ACC112 (cell line): ENCODE data around the gene CDK3.
"Not testable (repeated sequence)": the region's sequence is repeated elsewhere in the genome, so short reads cannot be mapped to it uniquely, and the experiment has no call there.

ENCODE experiments used
- H2AFZ ChIP-seq: fragments of 200-600 bp; sonication (generic); one replicate; pipeline ENCODE4 v1.6.0; 2017; ENCODE audit warnings: antibody characterized with exemption, low read length; ENCODE audit not compliant: unreplicated experiment
- H3K27ac ChIP-seq: fragments of 200-600 bp; sonication (generic); 2 replicates; pipeline ENCODE4 v1.5.1; 2014; ENCODE audit warnings: low read depth, mild to moderate bottlenecking, antibody characterized with exemption, low read length, moderate library complexity
- H3K27me3 ChIP-seq: fragments of 200-600 bp; sonication (generic); 2 replicates; pipeline ENCODE4 v1.6.1; 2014; ENCODE audit warnings: mild to moderate bottlenecking, antibody characterized with exemption, low read length, moderate library complexity, mixed read lengths; ENCODE audit not compliant: insufficient read depth
- H3K36me3 ChIP-seq: fragments of 200-600 bp; sonication (generic); 2 replicates; pipeline ENCODE4 v1.6.1; 2016; ENCODE audit warnings: mild to moderate bottlenecking, antibody characterized with exemption, low read length, moderate library complexity, mixed read lengths; ENCODE audit not compliant: insufficient read depth
- H3K4me1 ChIP-seq: fragments of 200-600 bp; sonication (generic); one replicate; pipeline ENCODE4 v1.6.1; 2016; ENCODE audit warnings: low read length, mixed read lengths; ENCODE audit not compliant: insufficient read depth, unreplicated experiment, control insufficient read depth
- H3K4me3 ChIP-seq: fragments of 200-600 bp; sonication (generic); 2 replicates; pipeline ENCODE4 v1.5.1; 2014; ENCODE audit warnings: mild to moderate bottlenecking, low read depth, low read length
- H3K79me2 ChIP-seq: fragments of 200-600 bp; sonication (generic); one replicate; pipeline ENCODE4 v1.6.0; 2016; ENCODE audit warnings: low read length; ENCODE audit not compliant: control insufficient read depth, unreplicated experiment, insufficient read depth

CDK3 gene

GRCh38 chr17:76027159-76027839, 26.6 kb downstream of the CDK3 start, which contains the start of gene EVPL:
EVPL (minus strand) TSS chr17:76027306; CDS start chr17:76027198, 108 bp downstream.
- Histone ChIP-seq H3K4me1 (peaks cover 5% of the 10 kb centered on the region), H3K27ac (no peak within 1 kb of the TSS), H2AFZ (no peak within 1 kb of the TSS), H3K27me3 (no peaks in the 10 kb centered on the region), H3K36me3 (no peaks in the 10 kb centered on the region), H3K79me2 (no peaks in the 10 kb centered on the region), H3K4me3 (no peak within 1 kb of the TSS)

GRCh38 chr17:76032073-76032779, 31.6 kb downstream of the CDK3 start:
- no peaks in the 10 kb centered on the region for H3K79me2 ChIP-seq
- H3K4me1 ChIP-seq: peaks cover 5% of the 10 kb centered on the region
- no peak overlapping the region for H3K4me3 ChIP-seq
- H3K27me3 ChIP-seq: no peaks in the 10 kb centered on the region
- no peaks in the 10 kb centered on the region for H3K36me3 ChIP-seq
- H2AFZ ChIP-seq: no peak overlapping the region
- H3K27ac ChIP-seq: no peak overlapping the region

DNA sequence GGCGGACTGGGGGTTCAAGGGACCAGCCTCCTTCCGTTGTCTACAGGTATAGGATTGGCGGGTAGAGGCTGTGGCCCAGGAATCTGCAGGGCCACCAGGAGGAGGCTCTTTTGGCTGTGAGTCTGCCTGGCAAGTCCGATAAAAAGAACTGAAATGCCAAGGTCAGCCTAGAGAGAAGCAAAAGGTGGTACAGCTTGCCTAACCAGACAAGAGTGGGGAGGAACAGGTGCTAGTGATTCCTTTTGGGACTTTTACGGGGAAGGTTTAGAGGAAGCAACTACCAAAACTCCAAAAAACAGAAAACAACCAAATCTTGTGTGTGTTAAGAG, 32.1 kb downstream of the CDK3 start:
- Histone ChIP-seq H2AFZ (no peak overlapping the region), H3K79me2 (no peaks in the 10 kb centered on the region), H3K4me1 (peaks cover 5% of the 10 kb centered on the region), H3K27ac (no peak overlapping the region), H3K4me3 (no peak overlapping the region), H3K27me3 (no peaks in the 10 kb centered on the region), H3K36me3 (no peaks in the 10 kb centered on the region)

- no peak overlapping the region for H3K27ac ChIP-seq
- no peaks in the 10 kb centered on the region for H3K27me3 ChIP-seq
- no peak overlapping the region for H2AFZ ChIP-seq
- no peaks in the 10 kb centered on the region for H3K79me2 ChIP-seq
- no peaks in the 10 kb centered on the region for H3K36me3 ChIP-seq
- no peak overlapping the region for H3K4me3 ChIP-seq
- peaks cover 5% of the 10 kb centered on the region for H3K4me1 ChIP-seq
These were observed 32.5 kb downstream of the CDK3 start for GRCh38 chr17:76033139-76033538.

DNA sequence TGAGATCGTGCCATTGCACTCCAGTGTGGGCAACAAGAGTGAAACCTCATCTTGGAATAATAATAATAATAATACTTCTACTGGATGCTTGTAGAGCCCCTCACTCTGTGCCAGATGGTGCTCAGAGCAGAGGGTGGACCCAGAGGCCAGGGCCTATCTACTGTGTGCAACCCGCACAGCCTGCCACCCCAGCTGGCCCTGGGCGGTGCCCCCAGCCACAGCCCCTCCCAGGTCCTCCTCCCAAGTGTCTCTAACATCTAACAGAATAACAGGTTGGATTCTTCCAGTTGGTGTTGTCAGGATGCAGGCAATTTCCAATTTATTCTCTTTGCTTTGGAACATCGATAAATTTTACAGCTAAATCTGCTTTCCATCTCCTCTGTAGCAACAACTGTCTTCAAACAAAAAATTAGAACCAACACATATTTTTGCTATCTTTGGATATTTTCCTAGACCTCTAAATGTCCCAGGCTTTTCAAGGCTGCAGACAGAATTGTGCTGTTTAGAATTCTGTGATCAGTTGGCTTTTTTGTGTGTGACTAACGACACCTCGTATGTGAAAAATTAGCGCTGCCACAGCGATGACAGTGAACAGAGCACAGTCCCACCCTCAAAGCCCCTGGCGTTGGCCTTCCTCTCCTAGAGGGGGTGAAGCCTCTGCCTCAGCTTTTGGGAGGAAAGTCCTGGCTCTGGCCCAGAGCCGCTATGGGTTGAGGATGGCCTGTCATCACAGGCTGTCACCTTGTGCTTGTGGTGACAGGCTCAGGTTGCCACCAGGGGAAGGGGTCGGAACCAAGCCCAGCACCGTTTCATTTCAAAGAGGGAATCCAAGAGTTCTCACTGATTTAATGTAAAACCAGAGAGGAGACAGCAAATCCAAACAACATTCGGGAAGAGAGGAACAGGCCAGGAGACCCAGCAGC, 34.0 kb downstream of the CDK3 start:
- H3K27me3 ChIP-seq: no peaks in the 10 kb centered on the region
- H2AFZ ChIP-seq: no peak overlapping the region
- no peak overlapping the region for H3K27ac ChIP-seq
- no peak overlapping the region for H3K4me3 ChIP-seq
- no peaks in the 10 kb centered on the region for H3K79me2 ChIP-seq
- H3K36me3 ChIP-seq: peaks cover 8% of the 10 kb centered on the region
- peaks cover under 1% of the 10 kb centered on the region for H3K4me1 ChIP-seq

DNA sequence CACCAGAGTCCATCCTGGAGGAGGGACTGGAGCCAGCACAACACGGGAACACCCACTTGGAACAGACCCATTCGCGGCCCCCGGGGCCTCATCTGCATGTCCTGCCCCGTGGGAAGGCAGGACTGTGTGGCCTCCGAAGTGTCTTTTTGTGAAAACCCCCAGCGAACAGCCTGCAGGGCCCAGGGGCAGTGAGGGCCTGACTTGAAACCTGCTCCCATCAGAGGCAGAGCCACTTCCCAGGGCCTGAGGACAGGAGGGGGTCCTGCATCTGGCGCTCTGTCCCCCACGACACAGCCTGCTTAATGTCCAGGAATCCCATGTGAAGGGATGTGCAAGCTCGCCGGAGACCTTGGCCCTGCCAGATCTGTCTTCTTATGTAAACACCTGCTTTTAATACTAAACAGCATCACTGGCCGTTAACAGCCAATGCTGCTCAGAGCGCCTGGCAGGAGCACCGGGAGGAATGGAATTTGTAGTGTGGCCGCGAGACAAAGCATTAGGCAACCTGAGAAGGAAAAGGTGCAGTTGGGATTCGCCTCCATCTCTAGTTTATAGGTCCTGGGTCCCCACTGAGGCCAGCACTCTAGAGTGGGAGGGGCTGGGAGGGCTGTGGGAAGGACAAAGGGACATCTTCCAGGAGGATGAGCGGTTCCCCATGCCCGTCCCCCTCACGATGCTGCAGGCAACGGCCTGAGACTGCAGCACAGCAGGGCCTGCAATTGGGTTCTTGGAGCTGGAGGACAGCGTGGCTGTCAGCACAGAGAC, 36.0 kb downstream of the CDK3 start:
- Histone ChIP-seq H3K27me3 (no peaks in the 10 kb centered on the region), H3K4me3 (no peak overlapping the region), H3K79me2 (no peaks in the 10 kb centered on the region), H2AFZ (no peak overlapping the region), H3K4me1 (no peaks in the 10 kb centered on the region), H3K27ac (no peak overlapping the region), H3K36me3 (peaks cover 12% of the 10 kb centered on the region)

- Histone ChIP-seq H3K4me1 (no peaks in the 10 kb centered on the region), H3K36me3 (peaks cover 13% of the 10 kb centered on the region)
These were observed 37.4 kb downstream of the CDK3 start for GRCh38 chr17:76038050-76038449.

DNA sequence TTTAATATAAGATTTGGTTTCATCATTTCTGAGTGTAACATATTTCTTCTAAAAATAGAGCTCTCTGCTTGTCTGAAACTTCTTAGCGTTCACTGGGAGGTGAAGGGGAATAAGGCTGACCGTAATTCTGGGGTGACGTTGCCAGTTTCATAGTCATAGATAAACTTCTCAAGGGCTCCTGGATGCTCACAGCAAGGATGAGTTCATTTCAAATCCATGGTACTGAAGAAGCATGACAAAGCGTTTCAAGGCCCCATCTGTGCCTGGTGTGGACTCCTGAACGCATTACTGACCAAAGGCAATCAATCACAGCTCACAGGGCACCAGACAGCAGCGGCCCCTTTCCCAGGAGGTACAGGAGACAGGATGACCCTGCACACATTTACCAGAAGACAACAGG, 38.5 kb downstream of the CDK3 start:
- Histone ChIP-seq H3K4me3 (no peak overlapping the region), H3K27me3 (no peaks in the 10 kb centered on the region), H2AFZ (no peak overlapping the region), H3K27ac (no peak overlapping the region), H3K4me1 (no peaks in the 10 kb centered on the region), H3K36me3 (peaks cover 23% of the 10 kb centered on the region), H3K79me2 (no peaks in the 10 kb centered on the region)

More at GRCh38 chr17:76038050-76038449, 37.4 kb downstream of the CDK3 start:
- H3K27me3 ChIP-seq: no peaks in the 10 kb centered on the region
- no peak overlapping the region for H3K27ac ChIP-seq
- no peak overlapping the region for H3K4me3 ChIP-seq
- no peaks in the 10 kb centered on the region for H3K79me2 ChIP-seq
- H2AFZ ChIP-seq: no peak overlapping the region

GRCh38 chr17:76040376-76040775, 39.7 kb downstream of the CDK3 start:
- Histone ChIP-seq H3K79me2 (no peaks in the 10 kb centered on the region), H3K27me3 (no peaks in the 10 kb centered on the region), H2AFZ (no peak overlapping the region), H3K27ac (no peak overlapping the region), H3K4me1 (no peaks in the 10 kb centered on the region), H3K36me3 (peaks cover 27% of the 10 kb centered on the region), H3K4me3 (no peak overlapping the region)

GRCh38 chr17:76042868-76043267, 42.2 kb downstream of the CDK3 start:
- not testable (repeated sequence) for H3K27me3 ChIP-seq, H2AFZ ChIP-seq, H3K27ac ChIP-seq, H3K4me3 ChIP-seq, H3K4me1 ChIP-seq, H3K79me2 ChIP-seq
- H3K36me3 ChIP-seq: peaks cover 35% of the 10 kb centered on the region
